Measurements from ENCODE around the gene SPRED1.

GRCh38 chr15:38224486-38224885, 28.1 kb upstream of the SPRED1 start:
- no peak for TF ChIP-seq POLR2A (conservative IDR thresholded peaks at IDR 0.05)
- no peak for TF ChIP-seq EZH2 (IDR thresholded peaks at IDR 0.05; ENCODE audit: borderline replicate concordance, low read depth, low read length)
- no peak for TF ChIP-seq NR2C2 (CRISPR knock-in tag; IDR thresholded peaks at IDR 0.05)
- no peak for TF ChIP-seq NR2C2 (tag; IDR thresholded peaks at IDR 0.05)
